ENCODE measurements around the gene IFFO2. TPM values are rescaled to one million over a fixed set of nuclear protein-coding genes. Genes with fewer than 3 reads are reported as not detected.
A peak's percentile ranks its signal among the peaks of the same experiment; 100 is the strongest.

IFFO2 gene
- total RNA-seq, 1 donor from 2014 or later: 24.4 TPM

DNA sequence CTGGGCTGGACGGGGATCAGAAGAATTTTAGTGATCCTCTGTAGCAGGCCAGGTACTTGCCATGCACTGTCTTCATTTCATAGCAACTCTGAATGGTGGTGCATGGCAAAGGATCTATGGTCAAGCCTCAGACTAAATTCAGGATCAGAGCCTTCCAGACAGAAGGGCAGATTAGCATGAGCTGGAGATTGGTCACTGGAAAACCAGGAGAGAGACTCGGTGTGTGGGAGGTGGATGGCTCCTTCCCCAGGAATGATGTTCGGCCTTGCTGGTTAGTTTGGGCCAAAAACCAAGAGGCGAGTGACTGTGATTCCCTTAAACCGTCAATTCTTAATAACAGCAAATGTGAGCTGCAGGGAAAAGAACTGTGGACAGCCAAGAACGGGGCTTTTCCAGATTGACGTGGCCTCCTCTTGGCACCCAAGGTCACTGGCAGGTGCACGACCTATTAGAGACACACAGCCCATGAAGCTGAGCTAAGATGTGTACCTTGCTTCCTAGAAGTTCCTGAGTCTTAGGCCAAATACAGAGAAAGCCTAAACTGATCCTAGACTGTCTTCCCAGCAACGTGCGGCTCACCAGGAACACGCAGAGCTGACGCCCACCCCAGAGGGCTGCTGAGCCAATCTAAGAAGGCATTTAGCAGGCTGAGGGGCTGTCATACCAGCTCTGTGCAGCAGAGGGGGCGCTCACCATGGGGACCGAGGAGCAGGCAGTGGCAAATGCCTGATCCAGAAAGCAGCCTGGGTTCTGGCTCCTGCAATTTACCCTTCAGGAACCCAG, 72.6 kb downstream of the IFFO2 start:
- H3K4me1 Mint-ChIP-seq (ENCODE audit: low read depth): no peaks in the 10 kb centered on the region
- no peaks in the 10 kb centered on the region for H3K27me3 Mint-ChIP-seq
- no peak overlapping the region for H3K4me3 Mint-ChIP-seq (ENCODE audit: low read depth)
- peak overlapping the region; percentile 33 for H3K27ac Mint-ChIP-seq
- TF ChIP-seq, protein P1, sequence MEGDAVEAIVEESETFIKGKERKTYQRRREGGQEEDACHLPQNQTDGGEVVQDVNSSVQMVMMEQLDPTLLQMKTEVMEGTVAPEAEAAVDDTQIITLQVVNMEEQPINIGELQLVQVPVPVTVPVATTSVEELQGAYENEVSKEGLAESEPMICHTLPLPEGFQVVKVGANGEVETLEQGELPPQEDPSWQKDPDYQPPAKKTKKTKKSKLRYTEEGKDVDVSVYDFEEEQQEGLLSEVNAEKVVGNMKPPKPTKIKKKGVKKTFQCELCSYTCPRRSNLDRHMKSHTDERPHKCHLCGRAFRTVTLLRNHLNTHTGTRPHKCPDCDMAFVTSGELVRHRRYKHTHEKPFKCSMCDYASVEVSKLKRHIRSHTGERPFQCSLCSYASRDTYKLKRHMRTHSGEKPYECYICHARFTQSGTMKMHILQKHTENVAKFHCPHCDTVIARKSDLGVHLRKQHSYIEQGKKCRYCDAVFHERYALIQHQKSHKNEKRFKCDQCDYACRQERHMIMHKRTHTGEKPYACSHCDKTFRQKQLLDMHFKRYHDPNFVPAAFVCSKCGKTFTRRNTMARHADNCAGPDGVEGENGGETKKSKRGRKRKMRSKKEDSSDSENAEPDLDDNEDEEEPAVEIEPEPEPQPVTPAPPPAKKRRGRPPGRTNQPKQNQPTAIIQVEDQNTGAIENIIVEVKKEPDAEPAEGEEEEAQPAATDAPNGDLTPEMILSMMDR (IDR thresholded peaks at IDR 0.05; ENCODE audit: unreplicated experiment): peak; percentile 86
- DNase-seq (ENCODE audit: low spot score, unreplicated experiment): peak; percentile 66
- no peaks in the 10 kb centered on the region for H3K9me3 Mint-ChIP-seq (ENCODE audit: low read depth)
- H3K36me3 Mint-ChIP-seq (ENCODE audit: insufficient read depth): peaks cover 8% of the 10 kb centered on the region

DNA sequence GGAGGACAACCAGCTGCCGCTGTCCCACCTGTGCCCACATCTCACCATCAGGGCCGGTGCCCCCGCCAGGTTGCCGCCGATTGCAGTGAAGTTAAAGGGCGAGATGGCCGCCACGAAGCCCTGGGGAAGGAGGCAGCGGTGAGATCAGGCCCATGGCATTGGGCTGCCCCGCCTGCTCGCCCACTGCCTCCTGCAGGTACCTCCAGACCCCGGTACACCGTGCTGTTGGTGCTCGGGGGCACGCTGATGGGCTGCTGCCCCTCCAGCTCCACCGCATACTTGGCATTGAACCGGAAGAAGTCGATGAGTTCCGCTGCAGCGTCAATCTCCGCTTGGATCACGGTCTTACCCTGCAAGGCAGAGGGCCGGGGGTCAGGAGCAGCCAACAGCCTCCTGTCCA, 73.4 kb downstream of the IFFO2 start:
- no peak for DNase-seq (ENCODE audit: low spot score, unreplicated experiment)
- Mint-ChIP-seq H3K4me1 (ENCODE audit: low read depth) (no peaks in the 10 kb centered on the region), H3K9me3 (ENCODE audit: low read depth) (no peaks in the 10 kb centered on the region), H3K27ac (no peak overlapping the region), H3K36me3 (ENCODE audit: insufficient read depth) (peaks cover 8% of the 10 kb centered on the region), H3K27me3 (no peaks in the 10 kb centered on the region), H3K4me3 (ENCODE audit: low read depth) (no peak overlapping the region)
- TF ChIP-seq, protein P1 (IDR thresholded peaks at IDR 0.05; ENCODE audit: unreplicated experiment): no peak

DNA sequence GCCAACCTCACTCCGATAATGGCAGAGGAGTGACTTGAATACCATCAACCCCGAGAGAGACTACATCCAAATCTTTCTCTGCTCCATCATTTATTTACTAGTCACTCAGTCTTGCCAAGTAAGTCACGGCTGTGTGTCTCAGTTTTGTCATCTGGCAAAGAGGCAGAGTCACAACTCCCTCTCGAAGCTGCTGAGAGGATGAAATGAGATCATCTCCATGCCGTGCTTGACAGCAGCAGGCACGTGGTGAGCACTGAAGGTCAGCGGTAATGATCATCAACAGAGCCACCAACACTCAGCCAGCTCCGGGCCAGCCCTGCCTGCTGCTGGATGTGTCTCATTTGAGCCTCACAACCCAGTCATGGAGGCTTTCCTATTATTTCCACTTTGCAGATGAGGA, 74.0 kb downstream of the IFFO2 start:
- no peak overlapping the region for H3K27ac Mint-ChIP-seq
- H3K4me3 Mint-ChIP-seq (ENCODE audit: low read depth): no peak overlapping the region
- H3K9me3 Mint-ChIP-seq (ENCODE audit: low read depth): no peaks in the 10 kb centered on the region
- no peaks in the 10 kb centered on the region for H3K27me3 Mint-ChIP-seq
- H3K36me3 Mint-ChIP-seq (ENCODE audit: insufficient read depth): peaks cover 9% of the 10 kb centered on the region
- TF ChIP-seq, protein P1 (IDR thresholded peaks at IDR 0.05; ENCODE audit: unreplicated experiment): no peak
- H3K4me1 Mint-ChIP-seq (ENCODE audit: low read depth): no peaks in the 10 kb centered on the region
- no peak for DNase-seq (ENCODE audit: low spot score, unreplicated experiment)

DNA sequence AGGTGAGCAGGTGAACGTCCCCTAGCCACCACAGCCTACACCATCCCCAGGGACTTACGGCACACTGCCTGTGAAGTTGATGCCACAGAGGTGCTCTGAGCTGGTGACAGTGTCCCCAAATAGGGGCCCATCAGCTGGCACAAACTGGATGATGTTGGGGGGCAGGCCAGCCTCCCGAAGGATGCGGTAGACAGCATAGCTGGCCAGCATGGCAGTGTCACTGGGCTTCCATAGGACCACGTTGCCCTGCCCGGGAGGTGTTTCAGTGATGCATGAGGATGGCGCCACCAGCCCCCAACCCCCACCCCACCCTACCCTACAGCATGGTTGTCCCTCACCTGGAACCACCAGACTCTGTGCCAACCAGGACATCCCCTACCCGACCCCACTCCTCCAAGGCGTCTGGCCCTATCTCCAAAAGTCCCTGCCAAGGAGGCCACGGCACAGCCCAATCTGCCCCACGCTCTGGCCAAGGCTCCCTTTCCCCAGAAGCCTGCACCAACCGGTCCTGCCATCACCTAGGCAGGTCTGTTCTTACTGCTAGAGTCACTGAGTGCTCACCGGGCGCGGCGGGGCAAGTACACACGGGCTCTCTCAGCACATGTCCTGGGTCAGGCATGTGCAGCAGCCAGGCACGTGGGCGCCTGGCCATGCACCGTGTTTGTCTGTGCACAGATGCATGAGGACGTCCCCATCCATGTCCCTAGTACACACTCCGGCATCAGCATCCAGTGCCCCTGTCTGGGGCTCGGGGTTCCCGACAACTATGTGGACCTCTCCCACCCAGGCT, 74.6 kb downstream of the IFFO2 start:
- H3K4me1 Mint-ChIP-seq (ENCODE audit: low read depth): no peaks in the 10 kb centered on the region
- H3K9me3 Mint-ChIP-seq (ENCODE audit: low read depth): no peaks in the 10 kb centered on the region
- H3K27me3 Mint-ChIP-seq: no peaks in the 10 kb centered on the region
- H3K4me3 Mint-ChIP-seq (ENCODE audit: low read depth): no peak overlapping the region
- TF ChIP-seq, protein P1 (IDR thresholded peaks at IDR 0.05; ENCODE audit: unreplicated experiment): no peak
- H3K36me3 Mint-ChIP-seq (ENCODE audit: insufficient read depth): peaks cover 9% of the 10 kb centered on the region
- no peak for DNase-seq (ENCODE audit: low spot score, unreplicated experiment)
- no peak overlapping the region for H3K27ac Mint-ChIP-seq

DNA sequence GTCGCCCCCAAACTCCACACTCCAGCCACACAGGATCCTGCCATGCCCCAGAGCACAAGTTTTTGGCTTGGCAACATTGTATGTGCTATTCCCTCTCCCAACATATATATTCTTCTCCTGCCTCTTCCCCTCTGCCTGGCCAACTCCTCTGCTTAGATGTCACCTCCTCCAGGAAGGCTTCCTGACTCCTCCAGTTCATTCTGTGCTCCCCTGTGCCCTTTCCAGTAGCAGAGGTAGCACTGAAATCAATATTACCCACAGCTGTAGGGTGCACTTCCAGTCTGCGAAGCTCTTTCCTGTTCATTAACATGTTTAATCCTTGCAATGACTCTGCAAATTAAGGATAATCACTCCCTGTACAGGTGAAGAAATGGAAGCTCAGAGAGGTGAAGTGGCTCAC, 75.3 kb downstream of the IFFO2 start:
- no peak for DNase-seq (ENCODE audit: low spot score, unreplicated experiment)
- Mint-ChIP-seq H3K36me3 (ENCODE audit: insufficient read depth) (peaks cover 9% of the 10 kb centered on the region), H3K27me3 (no peaks in the 10 kb centered on the region), H3K4me1 (ENCODE audit: low read depth) (no peaks in the 10 kb centered on the region), H3K4me3 (ENCODE audit: low read depth) (no peak overlapping the region), H3K27ac (no peak overlapping the region), H3K9me3 (ENCODE audit: low read depth) (no peaks in the 10 kb centered on the region)
- TF ChIP-seq, protein P1 (IDR thresholded peaks at IDR 0.05; ENCODE audit: unreplicated experiment): no peak
